Prostate gland (tissue), 2 donors: ENCODE measurements around the gene DLGAP1. TPM values are rescaled to one million over a fixed set of nuclear protein-coding genes. Genes with fewer than 3 reads are reported as not detected.

Experiments
- DNase-seq: peaks from one replicate; pipeline ENCODE4 v3.0.0-alpha.2; 2019; ENCODE audit warnings: low spot score
- H3K27ac ChIP-seq, 2 donors: fragments of 200-600 bp; sonication (generic); 2 replicates each; pipeline ENCODE4 v1.5.1; 2017 to 2019
- H3K27me3 ChIP-seq: fragments of 200-600 bp; sonication (generic); replicated peaks from 2 replicates; pipeline ENCODE4 v1.5.1; 2019; ENCODE audit not compliant: insufficient read depth
- H3K36me3 ChIP-seq, 2 donors: fragments of 200-600 bp; sonication (generic); 1 replicate in 1 of 2; 2 replicates in 1 of 2; pipeline versions ENCODE4 v1.5.1 to v1.8.1; 2017 to 2019
- H3K4me1 ChIP-seq: fragments of 200-600 bp; sonication (generic); replicated peaks from 2 replicates; pipeline ENCODE4 v1.5.1; 2019
- H3K4me3 ChIP-seq, 2 donors: fragments of 200-600 bp; sonication (generic); 2 replicates each; pipeline ENCODE4 v1.5.1; 2017 to 2019
- H3K9me3 ChIP-seq: fragments of 200-600 bp; sonication (generic); 2 replicates; pipeline ENCODE4 v1.5.1; 2017
- CTCF ChIP-seq, 4 experiments: fragments of 200-600 bp in 2 of 4; fragments of 450-650 bp in 2 of 4; sonication (generic) in 2 of 4; IDR thresholded peaks; 1 replicate in 3 of 4; 2 replicates in 1 of 4; pipeline ENCODE4 v1.5.1; 2016 to 2019; ENCODE audit warnings: antibody characterized with exemption in 4 of 4, mild to moderate bottlenecking in 2 of 4, moderate library complexity in 2 of 4
- POLR2A ChIP-seq: fragments of 450-650 bp; IDR thresholded peaks from one replicate; pipeline ENCODE4 v1.6.1; 2016; ENCODE audit warnings: antibody characterized with exemption, mild to moderate bottlenecking
- POLR2AphosphoS5 ChIP-seq: sonication (generic); formaldehyde crosslinking; IDR thresholded peaks from one replicate; pipeline ENCODE4 v1.6.1; 2017; ENCODE audit warnings: antibody characterized with exemption
- WGBS: methylation state at CpG from one replicate; pipeline ENCODE4 v1.1.5; 2018; 5-methylcytosine and 5-hydroxymethylcytosine counted together
- intact Hi-C: fragments of 100-400 bp; cut with DNase I; formaldehyde crosslinking; loops from one replicate; pipeline ENCODE4 v1.14.2; 2022
- total RNA-seq, 2 donors: library from RNA; depleted of rRNA; stranded (reverse); fragments of >200 nt; gene quantifications; one replicate each; pipeline ENCODE4 v1.1.0, GENCODE V29; 2016

Gene DLGAP1
- total RNA-seq, 2 donors from 2014 or later, result 42.2 to 66.7 TPM

GRCh38 chr18:3634250-3634939, 820.7 kb downstream of the DLGAP1 start:
- H3K27me3 ChIP-seq, result no peaks in the 10 kb centered on the region
- no peak for DNase-seq
- H3K4me1 ChIP-seq, result no peaks in the 10 kb centered on the region
- H3K27ac ChIP-seq, result no peak overlapping the region
- H3K9me3 ChIP-seq, result no peaks in the 10 kb centered on the region
- TF ChIP-seq CTCF (IDR thresholded peaks at IDR 0.05) (no peak), POLR2A (no peak), POLR2AphosphoS5 (no peak)
- H3K4me3 ChIP-seq, result no peak overlapping the region
- WGBS, result 87% methylated on average over 3 of the region's 3 CpGs
- intact Hi-C loops, result no loop called here
- no peaks in the 10 kb centered on the region for H3K36me3 ChIP-seq

DNA sequence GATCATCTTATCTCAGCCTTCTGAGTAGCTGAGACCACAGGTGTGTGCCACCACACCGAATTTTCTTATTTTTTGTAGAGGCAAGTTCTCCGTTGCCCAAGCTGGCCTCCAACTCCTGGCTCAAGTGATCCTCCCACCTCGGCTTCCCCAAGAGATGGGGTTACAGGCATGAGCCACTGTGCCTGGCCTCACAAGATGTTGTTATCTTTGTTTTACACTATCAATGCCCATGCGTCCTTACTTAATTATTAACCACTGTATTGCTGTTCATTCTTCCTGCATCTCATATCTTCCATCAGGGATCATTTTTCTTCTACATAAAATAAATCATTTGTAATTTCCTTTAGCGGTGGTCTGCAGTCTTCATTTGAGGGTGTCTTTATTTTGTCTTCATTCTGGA, 823.2 kb downstream of the DLGAP1 start:
- TF ChIP-seq POLR2AphosphoS5 (no peak), CTCF (IDR thresholded peaks at IDR 0.05) (no peak), POLR2A (no peak)
- no peaks in the 10 kb centered on the region for H3K9me3 ChIP-seq
- H3K4me1 ChIP-seq, result no peaks in the 10 kb centered on the region
- intact Hi-C loops, result no loop called here
- WGBS, result 94% methylated on average over 5 of the region's 5 CpGs
- H3K27ac ChIP-seq, result no peak overlapping the region
- H3K36me3 ChIP-seq, result no peaks in the 10 kb centered on the region
- H3K4me3 ChIP-seq, result no peak overlapping the region
- no peak for DNase-seq
- H3K27me3 ChIP-seq, result no peaks in the 10 kb centered on the region

- DNase-seq, result no peak
- Histone ChIP-seq H3K27me3 (no peaks in the 10 kb centered on the region), H3K4me3 (no peak overlapping the region), H3K9me3 (no peaks in the 10 kb centered on the region), H3K4me1 (peaks cover 5% of the 10 kb centered on the region), H3K36me3 (no peaks in the 10 kb centered on the region), H3K27ac (no peak overlapping the region)
- TF ChIP-seq POLR2AphosphoS5, result peak; percentile 12
- no peak for TF ChIP-seq POLR2A
- WGBS, result 65% methylated on average over 5 of the region's 5 CpGs
- intact Hi-C loops, result loop anchor here (5.0 kb wide), 1 partner anchor 40 kb away; no protein-coding TSS in a partner anchor
Observed at GRCh38 chr18:3626929-3627458, 828.1 kb downstream of the DLGAP1 start.

- TF ChIP-seq POLR2A (no peak), CTCF (IDR thresholded peaks at IDR 0.05) (no peak), POLR2AphosphoS5 (no peak)
Observed at GRCh38 chr18:3625742-3626091, 829.4 kb downstream of the DLGAP1 start.

GRCh38 chr18:3624935-3625741, 830.0 kb downstream of the DLGAP1 start:
- no peaks in the 10 kb centered on the region for H3K36me3 ChIP-seq
- no peak overlapping the region for H3K4me3 ChIP-seq
- no peaks in the 10 kb centered on the region for H3K27me3 ChIP-seq
- no peaks in the 10 kb centered on the region for H3K9me3 ChIP-seq
- H3K4me1 ChIP-seq, result peaks cover 5% of the 10 kb centered on the region
- no peak for DNase-seq
- TF ChIP-seq POLR2AphosphoS5, result peak; percentile 8
- TF ChIP-seq CTCF (IDR thresholded peaks at IDR 0.05), result no peak
- H3K27ac ChIP-seq, result peak overlapping the region; percentile 70 to 80
- intact Hi-C loops, result loop anchor here (2.0 to 5.0 kb wide), 2 partner anchors 30 to 42 kb away; no protein-coding TSS in a partner anchor
- WGBS, result 38% methylated on average over 9 of the region's 9 CpGs

More at GRCh38 chr18:3625742-3626091, 829.4 kb downstream of the DLGAP1 start:
- DNase-seq, result no peak
- Histone ChIP-seq H3K27me3 (no peaks in the 10 kb centered on the region), H3K36me3 (no peaks in the 10 kb centered on the region), H3K27ac (no peak overlapping the region), H3K4me3 (no peak overlapping the region), H3K9me3 (no peaks in the 10 kb centered on the region), H3K4me1 (peaks cover 5% of the 10 kb centered on the region)
- intact Hi-C loops, result loop anchor here (2.0 to 5.0 kb wide), 2 partner anchors 31 to 42 kb away; no protein-coding TSS in a partner anchor
